NCI-H2196 treated with DMSO at 0.1 percent for 48 hours (cell line): ENCODE measurements around the gene PTRH1.
"Not testable (repeated sequence)": the region's sequence is repeated elsewhere in the genome, so short reads cannot be mapped to it uniquely, and the experiment has no call there.

Source experiments
- DNase-seq: peaks from one replicate; lab custom pipeline; 2025; ENCODE audit not compliant: unreplicated experiment; lab: John Stamatoyannopoulos, UW

The PTRH1 gene

GRCh38 chr9:127715470-127716337 lies at the start of gene PTRH1, which contains the start of gene TTC16:
PTRH1 (minus strand) TSS chr9:127715663; CDS start chr9:127715639, 24 bp downstream.
TTC16 (plus strand) TSS chr9:127716079; CDS start chr9:127716146, 67 bp downstream.
- peak; percentile 87 for DNase-seq

GRCh38 chr9:127763918-127764384 lies 48.5 kb upstream of the PTRH1 start:
- DNase-seq, result no peak

GRCh38 chr9:127762111-127762676 lies 46.7 kb upstream of the PTRH1 start:
- DNase-seq, result no peak

- DNase-seq, result no peak
Observed at GRCh38 chr9:127761491-127761956, 46.1 kb upstream of the PTRH1 start.

GRCh38 chr9:127761061-127761460 lies 45.6 kb upstream of the PTRH1 start:
- DNase-seq, result no peak

- no peak for DNase-seq
Observed at GRCh38 chr9:127758843-127759242, 43.4 kb upstream of the PTRH1 start.

GRCh38 chr9:127756776-127757175 lies 41.3 kb upstream of the PTRH1 start:
- DNase-seq, result not testable (repeated sequence)

- no peak for DNase-seq
Observed at GRCh38 chr9:127756233-127756632, 40.8 kb upstream of the PTRH1 start.

GRCh38 chr9:127755061-127756060 lies 39.9 kb upstream of the PTRH1 start:
- no peak for DNase-seq

- peak; percentile 20 for DNase-seq
Observed at GRCh38 chr9:127754099-127755060, 38.9 kb upstream of the PTRH1 start.

GRCh38 chr9:127753622-127754021 lies 38.2 kb upstream of the PTRH1 start:
- no peak for DNase-seq

GRCh38 chr9:127753148-127753547 lies 37.7 kb upstream of the PTRH1 start:
- no peak for DNase-seq

GRCh38 chr9:127751269-127752054 lies 36.0 kb upstream of the PTRH1 start:
- no peak for DNase-seq

- DNase-seq, result no peak
Observed at GRCh38 chr9:127749090-127749787, 33.8 kb upstream of the PTRH1 start.

GRCh38 chr9:127746959-127747569 lies 31.6 kb upstream of the PTRH1 start:
- no peak for DNase-seq

GRCh38 chr9:127744398-127745110 lies 29.1 kb upstream of the PTRH1 start:
- no peak for DNase-seq

GRCh38 chr9:127742435-127743088 lies 27.1 kb upstream of the PTRH1 start:
- DNase-seq, result no peak
